Measurements from ENCODE around the gene NTM.

NTM gene

GRCh38 chr11:131506348-131506747 is 135.9 kb downstream of the NTM start:
- no peak for DNase-seq

- no peak for DNase-seq
Measured at GRCh38 chr11:131510662-131511061, 140.2 kb downstream of the NTM start.

GRCh38 chr11:131511794-131512193 is 141.4 kb downstream of the NTM start:
- DNase-seq, result no peak

GRCh38 chr11:131512228-131512627 is 141.8 kb downstream of the NTM start:
- DNase-seq, result no peak

GRCh38 chr11:131514062-131514461 is 143.6 kb downstream of the NTM start:
- no peak for DNase-seq

- DNase-seq, result no peak
Measured at GRCh38 chr11:131518305-131518838, 148.0 kb downstream of the NTM start.

- DNase-seq, result no peak
Measured at GRCh38 chr11:131522851-131523250, 152.4 kb downstream of the NTM start.

- no peak for DNase-seq
Measured at GRCh38 chr11:131530407-131530806, 160.0 kb downstream of the NTM start.

GRCh38 chr11:131533149-131533548 is 162.7 kb downstream of the NTM start:
- DNase-seq, result no peak

- DNase-seq, result no peak
Measured at GRCh38 chr11:131533998-131534397, 163.6 kb downstream of the NTM start.

- DNase-seq, result no peak
Measured at GRCh38 chr11:131534611-131535010, 164.2 kb downstream of the NTM start.

- no peak for DNase-seq
Measured at GRCh38 chr11:131536159-131536558, 165.7 kb downstream of the NTM start.

- no peak for DNase-seq
Measured at GRCh38 chr11:131537196-131537595, 166.8 kb downstream of the NTM start.

GRCh38 chr11:131537748-131538147 is 167.3 kb downstream of the NTM start:
- DNase-seq, result no peak

- no peak for DNase-seq
Measured at GRCh38 chr11:131538322-131538721, 167.9 kb downstream of the NTM start.

- DNase-seq, result no peak
Measured at GRCh38 chr11:131540676-131541075, 170.3 kb downstream of the NTM start.

- no peak for DNase-seq
Measured at GRCh38 chr11:131543389-131544025, 173.1 kb downstream of the NTM start.

- DNase-seq, result no peak
Measured at GRCh38 chr11:131544591-131544990, 174.2 kb downstream of the NTM start.

GRCh38 chr11:131546218-131546895 is 175.9 kb downstream of the NTM start:
- no peak for DNase-seq

GRCh38 chr11:131549099-131549498 is 178.7 kb downstream of the NTM start:
- DNase-seq, result no peak

GRCh38 chr11:131549770-131550169 is 179.4 kb downstream of the NTM start:
- no peak for DNase-seq

- no peak for DNase-seq
Measured at GRCh38 chr11:131560287-131560686, 189.9 kb downstream of the NTM start.

- no peak for DNase-seq
Measured at GRCh38 chr11:131561501-131561900, 191.1 kb downstream of the NTM start.

- no peak for DNase-seq
Measured at GRCh38 chr11:131561972-131562371, 191.6 kb downstream of the NTM start.

- DNase-seq, result no peak
Measured at GRCh38 chr11:131568318-131568717, 197.9 kb downstream of the NTM start.

All from Kasumi-1 (cell line).